Activated CD4-positive, alpha-beta T cell treated with anti-CD3 and anti-CD28 coated beads for 24 hours (primary cell): ENCODE measurements around the gene DYSF.

ENCODE experiments used
- DNase-seq, 2 donors: peaks; one replicate each; pipeline ENCODE4 v3.0.0-alpha.2; 2020; ENCODE audit warnings: low read depth in 2 of 2

The DYSF gene

GRCh38 chr2:71456617-71457016, 3.3 kb downstream of the DYSF start:
- no peak for DNase-seq

DNA sequence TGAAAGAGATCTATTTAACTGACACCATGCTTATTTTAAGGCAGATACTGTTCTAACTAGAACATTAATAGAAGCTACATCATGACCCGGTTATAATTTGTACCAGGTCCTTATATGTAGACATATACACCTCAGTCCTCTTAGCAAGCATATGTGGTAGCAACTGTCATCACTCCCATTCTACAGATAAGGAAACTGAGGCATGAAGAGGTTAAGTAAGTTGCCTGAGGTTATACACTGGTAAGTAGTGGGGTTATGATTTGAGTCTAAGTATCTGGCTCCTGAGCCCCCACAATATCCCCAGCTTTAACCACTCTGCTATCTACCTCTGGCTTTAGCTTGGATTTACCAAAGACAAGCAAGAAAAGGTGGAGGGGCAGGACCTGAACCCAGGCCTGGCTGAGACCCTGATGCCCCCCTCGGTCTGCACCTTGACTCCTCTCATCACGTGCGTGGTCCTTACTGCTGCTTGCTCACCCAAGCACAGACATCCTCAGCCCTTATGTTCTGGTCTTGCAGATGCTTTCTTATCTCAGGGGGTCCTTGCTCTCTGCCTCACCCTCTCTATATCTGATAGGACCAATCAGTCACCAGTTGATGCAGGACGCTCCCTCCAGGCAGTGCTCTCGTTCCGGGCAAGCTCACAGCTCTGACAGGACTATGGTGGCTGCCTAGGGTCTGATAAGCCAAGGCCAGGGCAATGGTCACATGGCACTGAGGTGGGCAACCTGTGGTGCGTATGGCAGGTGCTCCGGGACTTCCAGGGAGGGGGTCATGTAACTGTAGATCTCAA, 4.0 kb downstream of the DYSF start:
- no peak for DNase-seq

DNA sequence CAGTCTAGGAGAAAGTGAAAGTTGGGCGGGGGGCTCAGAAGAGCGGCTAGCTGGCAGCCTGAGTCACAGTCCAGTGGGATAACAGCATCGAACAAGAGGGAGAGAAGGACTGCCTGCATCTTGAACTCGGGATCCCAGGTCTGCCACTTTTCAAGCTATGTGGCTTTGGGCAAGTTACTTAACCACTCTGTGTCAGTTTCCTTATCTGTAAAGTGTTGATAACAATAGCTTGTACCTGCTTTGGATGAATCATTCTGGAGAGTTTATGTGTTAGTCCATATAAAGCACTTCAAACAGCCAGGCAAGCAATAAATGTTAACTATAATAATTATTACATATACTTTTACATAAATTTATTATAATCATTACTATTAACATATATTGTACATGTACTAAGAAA, 4.6 kb downstream of the DYSF start:
- no peak for DNase-seq

DNA sequence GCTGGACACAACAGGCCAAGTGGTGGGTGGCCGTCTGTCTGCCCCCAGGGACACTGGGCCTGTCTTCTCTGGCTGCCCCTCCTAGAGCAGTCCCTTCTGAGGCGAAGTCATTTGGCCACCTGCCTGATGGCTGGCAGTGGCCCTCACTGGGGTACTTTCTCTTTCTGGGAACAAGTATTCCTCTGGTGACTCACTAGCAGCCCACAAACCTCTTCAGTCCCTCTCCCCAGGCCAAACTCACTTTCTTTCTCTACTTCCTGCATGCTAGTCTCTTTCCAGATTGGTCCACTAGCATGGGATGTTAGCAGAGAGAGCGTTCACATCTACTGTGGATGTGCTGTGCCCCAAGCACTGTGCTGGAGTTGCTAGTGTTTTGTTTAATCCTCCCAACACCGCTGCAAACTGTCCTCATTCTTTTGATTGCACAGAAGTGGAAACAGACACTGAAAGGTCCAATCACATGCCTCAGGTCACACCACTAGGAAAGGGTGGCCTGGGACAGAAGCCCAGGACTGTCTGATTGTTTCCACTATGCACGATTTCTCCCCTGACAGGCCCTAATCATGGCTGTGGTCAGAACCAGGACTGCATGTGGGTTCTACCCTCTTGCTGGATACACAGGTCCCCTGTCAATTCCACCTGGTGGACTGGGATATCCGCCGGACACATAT, 5.2 kb downstream of the DYSF start:
- DNase-seq = no peak

- no peak for DNase-seq
Observed at GRCh38 chr2:71459084-71459431, 5.7 kb downstream of the DYSF start.

DNA sequence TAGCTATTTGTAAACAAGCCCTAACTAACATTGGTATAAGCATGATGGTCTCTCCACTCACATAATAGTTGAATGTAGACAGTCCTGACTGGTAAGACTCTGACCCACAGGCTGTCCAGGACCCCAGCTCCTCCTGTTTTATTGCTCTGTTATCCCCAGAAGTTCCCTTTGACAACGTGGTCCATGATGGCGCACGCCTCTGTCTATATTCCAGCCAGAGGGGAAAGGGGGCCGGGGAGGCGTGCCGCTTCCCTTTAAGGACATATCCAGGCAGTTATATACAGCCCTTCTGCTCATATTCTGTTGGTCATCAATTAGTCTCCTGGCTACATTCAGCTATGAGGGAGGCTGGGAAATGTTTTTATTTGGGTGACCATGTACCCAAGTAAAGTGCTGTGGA, 6.7 kb downstream of the DYSF start:
- no peak for DNase-seq

DNA sequence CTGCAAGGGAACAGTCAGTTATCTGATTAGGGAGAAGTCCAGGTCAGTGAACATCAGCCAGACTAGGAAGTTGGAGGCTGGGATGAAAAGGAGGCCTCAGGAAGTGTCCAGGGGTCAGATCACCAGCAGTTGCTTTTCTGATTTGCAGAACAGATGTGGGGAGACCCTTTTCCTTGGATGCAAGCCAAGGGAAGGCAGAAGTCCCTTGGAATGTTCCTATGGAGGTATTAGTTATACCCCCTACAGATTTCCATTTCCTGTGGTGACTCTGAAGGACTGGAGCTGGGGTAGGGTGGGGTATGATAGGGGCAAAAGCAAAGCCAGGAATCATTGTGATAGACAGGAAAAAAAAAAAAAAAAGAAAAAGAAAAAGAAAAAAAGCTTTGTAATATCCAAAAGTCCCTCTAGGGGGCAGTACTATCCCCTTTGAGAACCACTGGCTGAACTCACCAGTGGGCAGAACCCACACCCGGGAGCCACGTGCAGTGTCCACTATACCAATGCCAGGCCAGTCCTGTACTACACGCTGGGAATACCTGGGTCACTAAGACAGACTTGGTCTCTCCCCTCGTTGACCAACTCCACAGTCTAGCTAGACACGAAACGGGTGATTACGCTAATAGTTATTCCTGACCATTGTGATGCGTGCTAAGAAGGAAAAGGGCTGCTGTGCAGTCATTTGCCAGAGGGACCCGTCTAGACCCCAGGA, 7.4 kb downstream of the DYSF start:
- no peak for DNase-seq

DNA sequence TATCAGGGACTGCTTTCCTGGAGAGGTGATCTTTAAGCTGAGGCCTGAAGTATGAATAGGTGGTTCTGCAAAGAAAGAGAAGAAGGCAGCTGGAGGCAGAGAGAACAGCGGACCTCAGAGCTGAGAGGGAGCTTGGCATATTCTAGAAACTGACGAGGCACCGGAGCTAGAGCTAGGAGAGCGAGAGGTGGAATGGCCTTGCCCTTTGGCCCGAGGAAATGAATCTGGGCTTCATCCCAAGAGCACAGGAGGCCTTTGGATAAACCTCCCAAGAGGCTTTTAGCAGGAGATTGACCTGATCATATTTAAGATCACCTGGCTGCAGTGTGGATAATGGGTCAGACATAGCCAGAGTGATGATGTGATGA, 7.9 kb downstream of the DYSF start:
- no peak for DNase-seq

- no peak for DNase-seq
Observed at GRCh38 chr2:71462056-71462605, 8.8 kb downstream of the DYSF start.

DNA sequence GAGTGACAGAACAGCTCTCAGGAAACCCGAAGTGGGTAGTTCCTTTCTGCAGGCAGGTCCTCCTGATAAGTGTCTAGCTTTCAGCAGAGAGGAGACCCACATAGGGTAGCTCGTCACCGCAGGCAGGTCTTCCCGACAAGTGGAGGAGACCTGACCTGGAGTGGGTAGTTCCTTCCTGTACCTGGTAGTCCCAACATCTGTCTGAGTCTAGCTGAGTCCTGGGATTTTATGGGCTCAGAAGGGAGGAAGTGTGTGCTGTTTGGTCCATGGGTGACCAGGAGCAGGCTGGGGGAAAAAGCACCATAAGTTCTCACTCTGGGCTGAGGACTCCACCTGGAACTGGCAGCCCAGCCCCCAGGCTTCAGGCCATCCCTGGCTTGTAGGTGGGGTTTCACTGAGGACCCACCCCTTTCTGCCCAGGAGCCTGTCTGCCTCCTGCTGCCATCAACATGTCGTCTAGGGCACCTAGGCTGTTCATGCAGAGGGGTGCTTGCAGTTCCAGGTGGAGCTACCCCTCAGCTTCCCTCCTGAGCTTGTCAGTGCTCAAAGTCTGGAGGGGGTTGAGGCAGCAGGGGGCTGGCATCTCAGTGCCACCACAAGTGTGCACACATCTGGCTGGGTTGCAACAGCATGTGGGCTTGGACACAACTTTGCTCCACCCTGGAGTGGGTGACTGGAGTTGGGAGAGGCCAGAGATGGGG, 9.4 kb downstream of the DYSF start:
- no peak for DNase-seq

DNA sequence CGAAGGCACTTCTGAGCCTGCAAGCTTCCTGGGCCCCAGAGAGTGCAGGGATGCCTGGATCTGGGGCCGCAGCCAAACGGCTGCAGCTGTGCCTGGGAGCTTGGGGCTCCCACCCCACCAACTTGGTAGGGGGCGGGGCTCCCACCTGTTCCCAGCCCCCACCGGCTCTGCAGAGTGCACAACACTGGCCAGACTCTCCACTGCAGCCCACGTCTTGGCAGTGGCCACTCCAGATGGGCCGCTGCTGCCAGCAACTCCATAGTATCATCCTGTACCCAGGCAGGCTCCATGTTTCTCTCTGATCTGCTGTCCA, 9.9 kb downstream of the DYSF start:
- DNase-seq = no peak

DNA sequence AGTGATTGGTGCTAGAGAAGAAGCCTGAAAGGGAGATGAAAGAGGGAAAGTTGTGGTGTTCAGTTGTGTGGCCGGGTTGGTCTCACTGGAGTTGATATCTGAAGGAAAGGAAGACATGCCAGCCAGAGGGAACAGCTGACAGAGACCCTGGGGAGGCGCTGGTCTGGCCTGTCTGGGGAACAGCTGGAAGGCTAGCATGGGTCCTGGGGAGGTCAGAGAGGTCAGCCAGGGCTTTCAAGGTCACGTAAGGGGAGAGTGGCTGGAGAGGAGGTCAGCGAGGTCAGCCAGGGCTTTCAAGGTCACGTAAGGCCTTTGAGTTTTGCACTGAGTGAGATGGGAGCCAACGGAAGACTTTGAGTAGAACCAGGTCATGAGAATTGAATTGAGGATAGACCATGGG, 11.0 kb downstream of the DYSF start:
- DNase-seq = no peak

GRCh38 chr2:71465356-71465755, 12.0 kb downstream of the DYSF start:
- DNase-seq = no peak

DNA sequence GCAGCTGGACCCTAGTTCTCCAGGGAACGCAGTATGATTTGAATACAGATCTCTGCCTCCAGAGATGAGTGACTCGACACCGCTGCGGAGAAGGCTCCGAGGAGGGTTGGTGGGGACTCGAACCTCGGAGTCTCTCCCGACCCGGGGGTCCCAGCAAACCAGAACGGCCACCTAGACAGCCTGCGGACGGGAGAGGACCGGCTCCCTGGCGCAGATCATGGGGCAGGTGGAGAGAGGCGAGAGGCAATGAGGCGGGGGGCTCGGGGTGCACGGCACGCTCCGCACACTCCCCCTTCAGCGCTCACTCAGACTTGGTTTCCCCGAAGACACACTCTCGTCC, 12.6 kb downstream of the DYSF start:
- no peak for DNase-seq

DNA sequence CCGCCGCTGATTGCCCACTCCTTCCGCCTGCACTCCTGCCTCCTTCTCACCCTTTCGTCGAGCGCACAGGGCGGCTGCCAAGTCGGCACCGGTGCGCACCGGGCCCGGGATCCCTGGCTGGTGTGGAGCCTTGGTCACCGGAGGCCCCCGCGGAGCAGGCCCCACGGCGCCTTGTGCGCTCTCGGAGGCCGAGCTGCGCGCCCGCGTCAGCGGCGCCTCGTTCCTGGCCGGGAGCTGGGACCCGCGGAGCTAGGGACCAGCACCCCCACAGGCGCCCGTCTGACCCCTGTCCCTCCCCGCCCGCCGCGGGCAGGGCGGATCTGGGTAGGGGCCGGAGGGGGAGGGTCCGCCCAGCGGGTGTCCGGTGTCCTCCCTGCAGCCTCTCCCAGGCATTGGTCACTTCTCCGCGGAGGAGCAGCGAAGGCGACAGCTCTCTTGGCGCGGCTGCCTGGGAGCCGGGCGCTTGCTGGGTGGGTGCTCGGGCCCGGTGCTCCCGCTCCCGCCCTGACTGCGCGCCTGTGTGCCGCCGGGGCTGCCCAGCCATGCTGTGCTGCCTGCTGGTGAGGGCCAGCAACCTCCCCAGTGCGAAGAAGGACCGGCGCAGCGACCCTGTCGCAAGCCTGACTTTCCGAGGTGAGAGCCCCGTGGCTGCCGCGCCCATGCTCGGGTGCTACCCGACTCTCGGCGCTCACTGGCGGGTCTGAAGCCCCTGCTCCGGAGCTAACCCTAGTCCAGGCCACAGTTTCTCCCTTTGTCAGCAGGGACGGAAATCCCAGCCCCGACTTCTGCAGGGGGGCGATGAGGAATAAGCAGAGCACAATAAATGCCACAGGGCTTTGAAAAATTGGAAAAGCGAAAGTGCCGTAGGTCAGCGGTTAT, 13.2 kb downstream of the DYSF start:
- no peak for DNase-seq

- DNase-seq = no peak
Observed at GRCh38 chr2:71467180-71467815, 13.9 kb downstream of the DYSF start.

DNA sequence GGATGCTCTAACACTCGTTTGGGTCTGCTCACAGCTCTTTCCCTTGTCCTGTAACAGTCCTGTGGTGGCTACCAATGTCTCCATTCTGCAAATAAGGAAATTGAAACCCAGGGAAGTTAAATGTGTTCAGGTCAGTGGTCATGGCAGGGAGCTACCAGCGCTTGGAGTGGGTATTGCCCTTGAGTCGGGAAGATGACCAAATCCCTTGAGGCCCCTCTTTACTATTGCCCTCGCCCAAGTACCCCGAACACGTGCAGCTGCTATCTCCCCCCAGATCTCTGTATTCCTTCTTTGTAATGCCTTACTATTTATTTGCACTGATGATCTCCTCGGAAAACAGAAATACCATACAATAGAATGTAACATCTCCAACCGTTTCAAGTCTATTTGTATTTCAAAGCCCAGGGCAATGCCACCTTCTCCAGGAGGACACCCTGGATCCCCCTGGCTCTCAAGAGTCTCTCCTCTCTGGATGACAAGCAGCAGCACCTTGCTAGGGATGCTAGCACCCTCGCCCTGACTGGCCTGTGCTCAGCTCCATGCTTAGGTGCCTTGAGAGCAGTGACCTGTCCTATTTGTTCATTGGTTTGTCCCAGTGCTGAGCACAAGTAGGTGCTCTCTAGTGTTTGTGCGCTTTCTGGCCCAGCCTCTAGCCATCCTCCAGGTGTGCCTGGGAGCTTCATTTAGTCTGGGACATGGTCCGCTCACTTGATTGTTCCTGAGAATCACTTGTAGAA, 15.1 kb downstream of the DYSF start:
- no peak for DNase-seq

DNA sequence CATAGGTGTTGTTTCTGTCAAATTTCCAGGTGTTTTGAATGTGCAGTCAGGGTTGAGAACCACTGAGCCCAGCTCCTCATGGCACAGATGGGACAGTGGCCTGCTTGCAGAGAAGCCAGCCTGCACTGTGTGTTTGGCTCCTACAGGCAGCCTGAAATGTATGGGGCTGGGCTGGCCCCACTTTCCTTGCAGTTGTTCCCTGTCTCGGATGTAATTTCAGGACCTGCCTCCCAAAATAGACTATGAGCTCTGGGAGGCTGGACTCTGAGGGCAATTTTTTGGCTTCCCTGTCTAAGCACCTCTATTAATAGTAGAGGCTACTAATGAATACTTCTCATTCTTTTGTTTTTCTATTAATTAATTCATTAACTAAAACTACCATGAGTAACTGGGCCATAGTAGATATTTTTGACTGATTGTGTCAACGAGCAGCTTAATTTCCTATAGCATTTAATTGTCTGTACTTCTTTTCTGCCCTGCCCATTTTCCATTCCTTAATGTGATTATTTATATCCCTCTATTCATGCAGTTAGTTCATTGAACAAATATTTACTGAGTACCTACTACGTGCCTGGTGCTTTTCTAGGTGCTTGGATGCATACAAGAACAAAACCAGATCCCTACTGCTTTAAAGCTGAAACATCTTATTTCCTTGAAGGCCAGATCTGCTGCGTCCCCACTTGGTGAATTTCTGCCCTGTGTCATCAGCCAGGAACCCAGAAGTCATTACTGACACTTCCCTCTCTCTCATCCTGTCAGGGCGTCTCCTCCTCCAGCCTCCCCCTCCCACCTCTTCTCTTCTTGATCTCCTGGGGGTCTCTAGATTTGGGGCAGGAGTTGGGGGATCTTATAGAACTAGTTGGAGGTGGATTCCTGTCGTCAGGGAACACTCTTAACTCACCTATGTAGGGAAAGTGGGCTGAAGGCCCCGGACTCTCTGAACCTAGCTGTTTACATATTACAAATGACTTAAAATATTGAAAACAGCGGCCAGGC, 16.3 kb downstream of the DYSF start:
- no peak for DNase-seq

- DNase-seq = no peak
Observed at GRCh38 chr2:71471276-71471675, 17.9 kb downstream of the DYSF start.
